Esophagus muscularis mucosa (tissue), 4 donors: ENCODE data around the gene PPP6C.

Experiments
- CTCF ChIP-seq, 3 experiments: fragments of 200-600 bp in 2 of 3; fragments of 450-650 bp in 1 of 3; sonication (generic) in 2 of 3; IDR thresholded peaks; one replicate each; pipeline ENCODE4 v1.5.1; 2017 to 2019; ENCODE audit warnings: antibody characterized with exemption in 3 of 3, mild to moderate bottlenecking in 2 of 3, moderate library complexity in 1 of 3
- EP300 ChIP-seq: sonication (generic); formaldehyde crosslinking; IDR thresholded peaks from one replicate; pipeline ENCODE4 v1.6.1; 2017; ENCODE audit warnings: antibody characterized with exemption
- POLR2AphosphoS5 ChIP-seq, 2 donors: sonication (generic); formaldehyde crosslinking; IDR thresholded peaks; one replicate each; pipeline ENCODE4 v1.6.1; 2017; ENCODE audit warnings: antibody characterized with exemption in 2 of 2

- TF ChIP-seq CTCF (IDR thresholded peaks at IDR 0.05) (peak; percentile 48 to 68 (median 65)), POLR2AphosphoS5 (IDR thresholded peaks at IDR 0.05) (peak; percentile 96), EP300 (no peak)
These were observed at the start of gene PPP6C for GRCh38 chr9:125189361-125190289.
